Measurements from ENCODE around the gene CDH4. TPM values are rescaled to one million over a fixed set of nuclear protein-coding genes. Genes with fewer than 3 reads are reported as not detected.

The CDH4 gene
- total and polyA plus RNA-seq, 2 donors: 0.04 to 0.42 TPM

GRCh38 chr20:61322151-61322865 is 70.2 kb downstream of the CDH4 start:
- Histone ChIP-seq H3K36me3 (ENCODE audit: insufficient read depth) (no peaks in the 10 kb centered on the region), H3K27ac (ENCODE audit: low read depth) (no peak overlapping the region), H3K4me3 (ENCODE audit: low read depth, low read length) (no peak overlapping the region), H3K4me1 (ENCODE audit: insufficient read depth) (no peaks in the 10 kb centered on the region)
- 67% methylated on average over 14 of the region's 14 CpGs for WGBS
- DNase-seq (ENCODE audit: extremely low spot score): no peak

GRCh38 chr20:61324906-61325305 is 72.8 kb downstream of the CDH4 start:
- DNase-seq (ENCODE audit: extremely low spot score): no peak
- H3K4me3 ChIP-seq (ENCODE audit: low read depth, low read length): no peak overlapping the region
- no peaks in the 10 kb centered on the region for H3K4me1 ChIP-seq (ENCODE audit: insufficient read depth)
- no peaks in the 10 kb centered on the region for H3K36me3 ChIP-seq (ENCODE audit: insufficient read depth)
- 80% methylated on average over 8 of the region's 8 CpGs for WGBS
- H3K27ac ChIP-seq (ENCODE audit: low read depth): no peak overlapping the region

GRCh38 chr20:61325718-61326117 is 73.7 kb downstream of the CDH4 start:
- Histone ChIP-seq H3K27ac (ENCODE audit: low read depth) (no peak overlapping the region), H3K4me3 (ENCODE audit: low read depth, low read length) (no peak overlapping the region), H3K4me1 (ENCODE audit: insufficient read depth) (no peaks in the 10 kb centered on the region), H3K36me3 (ENCODE audit: insufficient read depth) (no peaks in the 10 kb centered on the region)
- 78% methylated on average over 10 of the region's 10 CpGs for WGBS
- DNase-seq (ENCODE audit: extremely low spot score): no peak

GRCh38 chr20:61328911-61329558 is 77.0 kb downstream of the CDH4 start:
- no peak for DNase-seq (ENCODE audit: extremely low spot score)
- Histone ChIP-seq H3K4me3 (ENCODE audit: low read depth, low read length) (no peak overlapping the region), H3K27ac (ENCODE audit: low read depth) (no peak overlapping the region), H3K4me1 (ENCODE audit: insufficient read depth) (no peaks in the 10 kb centered on the region), H3K36me3 (ENCODE audit: insufficient read depth) (no peaks in the 10 kb centered on the region)
- 79% methylated on average over 17 of the region's 17 CpGs for WGBS

GRCh38 chr20:61330441-61330840 is 78.4 kb downstream of the CDH4 start:
- Histone ChIP-seq H3K36me3 (ENCODE audit: insufficient read depth) (no peaks in the 10 kb centered on the region), H3K4me3 (ENCODE audit: low read depth, low read length) (no peak overlapping the region), H3K27ac (ENCODE audit: low read depth) (no peak overlapping the region), H3K4me1 (ENCODE audit: insufficient read depth) (no peaks in the 10 kb centered on the region)
- DNase-seq (ENCODE audit: extremely low spot score): no peak
- 80% methylated on average over 14 of the region's 14 CpGs for WGBS

- Histone ChIP-seq H3K36me3 (ENCODE audit: insufficient read depth) (no peaks in the 10 kb centered on the region), H3K4me3 (ENCODE audit: low read depth, low read length) (no peak overlapping the region), H3K4me1 (ENCODE audit: insufficient read depth) (no peaks in the 10 kb centered on the region), H3K27ac (ENCODE audit: low read depth) (no peak overlapping the region)
- no peak for DNase-seq (ENCODE audit: extremely low spot score)
- WGBS: 76% methylated on average over 11 of the region's 11 CpGs
Measured at GRCh38 chr20:61331543-61331942, 79.5 kb downstream of the CDH4 start.

- H3K36me3 ChIP-seq (ENCODE audit: insufficient read depth): no peaks in the 10 kb centered on the region
- WGBS: 64% methylated on average over 22 of the region's 22 CpGs
- no peaks in the 10 kb centered on the region for H3K4me1 ChIP-seq (ENCODE audit: insufficient read depth)
- DNase-seq (ENCODE audit: extremely low spot score): no peak
- no peak overlapping the region for H3K27ac ChIP-seq (ENCODE audit: low read depth)
- no peak overlapping the region for H3K4me3 ChIP-seq (ENCODE audit: low read depth, low read length)
Measured at GRCh38 chr20:61332016-61332975, 80.2 kb downstream of the CDH4 start.

- WGBS: 66% methylated on average over 9 of the region's 9 CpGs
- no peak overlapping the region for H3K4me3 ChIP-seq (ENCODE audit: low read depth, low read length)
- DNase-seq (ENCODE audit: extremely low spot score): no peak
- no peaks in the 10 kb centered on the region for H3K4me1 ChIP-seq (ENCODE audit: insufficient read depth)
- H3K27ac ChIP-seq (ENCODE audit: low read depth): no peak overlapping the region
- no peaks in the 10 kb centered on the region for H3K36me3 ChIP-seq (ENCODE audit: insufficient read depth)
Measured at GRCh38 chr20:61333484-61334108, 81.5 kb downstream of the CDH4 start.

- Histone ChIP-seq H3K36me3 (ENCODE audit: insufficient read depth) (no peaks in the 10 kb centered on the region), H3K4me3 (ENCODE audit: low read depth, low read length) (no peak overlapping the region), H3K27ac (ENCODE audit: low read depth) (no peak overlapping the region), H3K4me1 (ENCODE audit: insufficient read depth) (no peaks in the 10 kb centered on the region)
- WGBS: 75% methylated on average over 5 of the region's 5 CpGs
- no peak for DNase-seq (ENCODE audit: extremely low spot score)
Measured at GRCh38 chr20:61340157-61340556, 88.1 kb downstream of the CDH4 start.

- no peak overlapping the region for H3K4me3 ChIP-seq (ENCODE audit: low read depth, low read length)
- WGBS: 88% methylated on average over 5 of the region's 5 CpGs
- no peaks in the 10 kb centered on the region for H3K4me1 ChIP-seq (ENCODE audit: insufficient read depth)
- no peak for DNase-seq (ENCODE audit: extremely low spot score)
- no peak overlapping the region for H3K27ac ChIP-seq (ENCODE audit: low read depth)
- no peaks in the 10 kb centered on the region for H3K36me3 ChIP-seq (ENCODE audit: insufficient read depth)
Measured at GRCh38 chr20:61341605-61342004, 89.5 kb downstream of the CDH4 start.

- no peak for DNase-seq (ENCODE audit: extremely low spot score)
- Histone ChIP-seq H3K36me3 (ENCODE audit: insufficient read depth) (no peaks in the 10 kb centered on the region), H3K4me1 (ENCODE audit: insufficient read depth) (no peaks in the 10 kb centered on the region), H3K4me3 (ENCODE audit: low read depth, low read length) (no peak overlapping the region), H3K27ac (ENCODE audit: low read depth) (no peak overlapping the region)
- 77% methylated on average over 9 of the region's 9 CpGs for WGBS
Measured at GRCh38 chr20:61343934-61344333, 91.9 kb downstream of the CDH4 start.

GRCh38 chr20:61345656-61346055 is 93.6 kb downstream of the CDH4 start:
- Histone ChIP-seq H3K27ac (ENCODE audit: low read depth) (no peak overlapping the region), H3K36me3 (ENCODE audit: insufficient read depth) (no peaks in the 10 kb centered on the region), H3K4me1 (ENCODE audit: insufficient read depth) (no peaks in the 10 kb centered on the region), H3K4me3 (ENCODE audit: low read depth, low read length) (no peak overlapping the region)
- no peak for DNase-seq (ENCODE audit: extremely low spot score)
- 54% methylated on average over 8 of the region's 8 CpGs for WGBS

GRCh38 chr20:61346996-61347395 is 94.9 kb downstream of the CDH4 start:
- H3K4me3 ChIP-seq (ENCODE audit: low read depth, low read length): no peak overlapping the region
- no peaks in the 10 kb centered on the region for H3K36me3 ChIP-seq (ENCODE audit: insufficient read depth)
- WGBS: 86% methylated on average over 11 of the region's 11 CpGs
- H3K4me1 ChIP-seq (ENCODE audit: insufficient read depth): no peaks in the 10 kb centered on the region
- H3K27ac ChIP-seq (ENCODE audit: low read depth): no peak overlapping the region
- DNase-seq (ENCODE audit: extremely low spot score): no peak

Data from urinary bladder (tissue), 4 donors.